Panc1 (cell line): ENCODE results near the gene LGALSL. TPM values are rescaled to one million over a fixed set of nuclear protein-coding genes. Genes with fewer than 3 reads are reported as not detected.

Source experiments
- ATAC-seq: fragments of 200-7000 bp; cut with Tn5 transposase; 2 replicates; pipeline ENCODE4 v1.9.1; 2020; ENCODE audit warnings: mild to moderate bottlenecking, moderate library complexity
- BruUV-seq: library from RNA; stranded (reverse); fragments of 400-500 nt; replicated peaks from 2 replicates; lab custom pipeline; 2021; lab: Mats Ljungman, UMichigan
- CTCF ChIA-PET: fragments of 300-600 bp; sonication (Branson Sonifier 250); formaldehyde crosslinking; loops from one replicate; lab custom pipeline; 2022; ENCODE audit warnings: antibody characterized with exemption; lab: Charles Lee
- POLR2A ChIA-PET: fragments of 300-600 bp; sonication (Branson Sonifier 250); formaldehyde crosslinking; loops from one replicate; lab custom pipeline; 2022; ENCODE audit warnings: antibody characterized with exemption; lab: Charles Lee
- DNase-seq: peaks from one replicate; pipeline ENCODE4 v3.0.0-alpha.2; 2010; ENCODE audit warnings: low read depth, low spot score
- H3K27ac ChIP-seq: 2 replicates; pipeline ENCODE4 v1.5.1; 2011; ENCODE audit warnings: mild to moderate bottlenecking, low read length, inconsistent platforms
- H3K27me3 ChIP-seq: fragments of 200-500 bp; sonication (Bioruptor generic); 2 replicates; pipeline ENCODE4 v1.6.0; 2014; ENCODE audit warnings: low read length, inconsistent platforms; ENCODE audit not compliant: control insufficient read depth, insufficient read depth
- H3K36me3 ChIP-seq: fragments of 200-500 bp; sonication (Bioruptor generic); 2 replicates; pipeline ENCODE4 v1.5.1; 2014; ENCODE audit warnings: inconsistent platforms, mild to moderate bottlenecking, low read length, moderate library complexity; ENCODE audit not compliant: control insufficient read depth, insufficient read depth
- H3K4me1 ChIP-seq: 2 replicates; pipeline ENCODE4 v1.5.1; 2011; ENCODE audit warnings: inconsistent platforms, mild to moderate bottlenecking, low read length, moderate library complexity; ENCODE audit not compliant: control insufficient read depth, insufficient read depth
- H3K4me3 ChIP-seq, 2 experiments: 2 replicates each; pipeline ENCODE4 v1.5.1; 2011 to 2012; ENCODE audit warnings: low read depth in 2 of 2, low read length in 2 of 2, mild to moderate bottlenecking in 2 of 2, inconsistent platforms in 1 of 2, moderate library complexity in 1 of 2
- H3K9me3 ChIP-seq: fragments of 200-500 bp; sonication (Bioruptor generic); 2 replicates; pipeline ENCODE4 v1.5.1; 2014; ENCODE audit warnings: low read depth, mild to moderate bottlenecking, inconsistent platforms, low read length, moderate library complexity; ENCODE audit not compliant: control insufficient read depth, insufficient read depth
- CTCF ChIP-seq: fragments of 450-650 bp; IDR thresholded peaks from 2 replicates; pipeline ENCODE4 v1.5.1; 2017; ENCODE audit warnings: mild to moderate bottlenecking
- POLR2AphosphoS5 ChIP-seq: IDR thresholded peaks from 2 replicates; pipeline ENCODE4 v1.6.1; 2012; ENCODE audit warnings: mild to moderate bottlenecking, low read depth, low read length, moderate library complexity
- REST ChIP-seq, 2 experiments: IDR thresholded peaks; 2 replicates each; pipeline ENCODE4 v1.6.1; 2011 to 2012; ENCODE audit warnings: low read depth in 2 of 2, control low read depth in 1 of 2, low read length in 1 of 2, mild to moderate bottlenecking in 1 of 2, moderate library complexity in 1 of 2; ENCODE audit not compliant: insufficient read depth in 1 of 2
- SIN3A ChIP-seq: IDR thresholded peaks from 2 replicates; pipeline ENCODE4 v1.6.1; 2012; ENCODE audit warnings: low read depth, mild to moderate bottlenecking, low read length, moderate library complexity, borderline replicate concordance; ENCODE audit not compliant: insufficient read depth
- TCF7L2 ChIP-seq: IDR thresholded peaks from 2 replicates; pipeline ENCODE4 v1.6.1; 2011; ENCODE audit warnings: mild to moderate bottlenecking, low read depth, low read length, inconsistent platforms
- in situ Hi-C: cut with HindIII; loops from 2 replicates; pipeline ENCODE4 v1.10.0; 2016; ENCODE audit warnings: low sequenced_read_pairs, low pct_unique_long_range_greater_than_20kb
- intact Hi-C: fragments of 100-400 bp; cut with micrococcal nuclease; formaldehyde crosslinking; loops from one replicate; pipeline ENCODE4 v1.10.0; 2022; ENCODE audit not compliant: unreplicated experiment
- total RNA-seq: library from RNA; stranded (reverse); gene quantifications from one replicate; pipeline ENCODE4 v1.2.1, GENCODE V29; 2021; ENCODE audit not compliant: unreplicated experiment

LGALSL gene
- total RNA-seq, 1 experiment from 2014 or later = 5.3 TPM

- H3K4me3 ChIP-seq = no peak overlapping the region
- no peak overlapping the region for H3K27ac ChIP-seq
- ChIA-PET POLR2A (interaction anchor here (0.6 kb wide), 1 partner anchor 969 kb away, joined by 3 read pairs; no protein-coding TSS in a partner anchor), CTCF (no interaction called here)
- H3K9me3 ChIP-seq = no peaks in the 10 kb centered on the region
- TF ChIP-seq SIN3A = no peak
- no peak for TF ChIP-seq CTCF
- DNase-seq (no peak), ATAC-seq (no peak)
- no peaks in the 10 kb centered on the region for H3K4me1 ChIP-seq
- no peaks in the 10 kb centered on the region for H3K36me3 ChIP-seq
- in situ Hi-C loops (no loop called here), intact Hi-C loops (no loop called here)
- no TSS peak for BruUV-seq
- peaks cover 16% of the 10 kb centered on the region for H3K27me3 ChIP-seq
These were observed 48.9 kb downstream of the LGALSL start for GRCh38 chr2:64502860-64503259.

GRCh38 chr2:64504774-64505720, 51.1 kb downstream of the LGALSL start:
- H3K9me3 ChIP-seq = no peaks in the 10 kb centered on the region
- H3K27ac ChIP-seq = no peak overlapping the region
- no peak for DNase-seq
- intact Hi-C loops (no loop called here), in situ Hi-C loops (no loop called here)
- TF ChIP-seq CTCF (no peak), TCF7L2 (no peak), SIN3A (no peak), REST (IDR thresholded peaks at IDR 0.05; ENCODE audit: insufficient read depth in 1 of 2, low read depth in 2 of 2, low read length in 1 of 2) (no peak), POLR2AphosphoS5 (no peak)
- no peaks in the 10 kb centered on the region for H3K36me3 ChIP-seq
- peaks cover 10% of the 10 kb centered on the region for H3K27me3 ChIP-seq
- BruUV-seq = no TSS peak
- CTCF ChIA-PET = interaction anchor here (0.7 to 0.9 kb wide), 3 partner anchors 17 to 177 kb away, joined by 3 to 4 read pairs (median 3); no protein-coding TSS in a partner anchor
- no peak for ATAC-seq
- no peaks in the 10 kb centered on the region for H3K4me1 ChIP-seq
- POLR2A ChIA-PET = no interaction called here
- H3K4me3 ChIP-seq = no peak overlapping the region
